ENCODE measurements around the gene FAM210B. TPM values are rescaled to one million over a fixed set of nuclear protein-coding genes. Genes with fewer than 3 reads are reported as not detected.

Gene FAM210B
- total and polyA plus RNA-seq, 9 of the 15 experiments (the other 6 are each of a cell fraction or from before 2014, with no cell fraction given), result 12.1 to 87.3 (median 47.6) TPM

DNA sequence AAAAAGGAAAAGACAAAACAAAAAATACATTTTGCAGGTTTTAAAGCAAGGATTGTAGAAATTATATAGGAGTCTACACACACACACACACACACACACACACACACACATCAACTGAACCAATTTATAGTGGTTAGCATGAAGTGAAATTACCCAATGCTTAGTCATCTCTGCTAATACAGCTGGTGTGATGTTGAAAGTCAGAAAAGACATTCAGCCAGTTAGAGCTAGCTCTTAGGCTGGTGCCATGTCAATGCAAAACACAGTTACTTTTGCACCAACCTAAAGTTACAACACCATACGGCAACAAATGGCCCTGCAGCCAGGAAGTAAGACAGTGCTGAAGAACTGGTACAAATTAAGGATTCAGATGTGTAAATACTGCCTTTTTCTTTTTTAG is 15.2 kb downstream of the FAM210B start (continued):
- TF ChIP-seq, protein P1, sequence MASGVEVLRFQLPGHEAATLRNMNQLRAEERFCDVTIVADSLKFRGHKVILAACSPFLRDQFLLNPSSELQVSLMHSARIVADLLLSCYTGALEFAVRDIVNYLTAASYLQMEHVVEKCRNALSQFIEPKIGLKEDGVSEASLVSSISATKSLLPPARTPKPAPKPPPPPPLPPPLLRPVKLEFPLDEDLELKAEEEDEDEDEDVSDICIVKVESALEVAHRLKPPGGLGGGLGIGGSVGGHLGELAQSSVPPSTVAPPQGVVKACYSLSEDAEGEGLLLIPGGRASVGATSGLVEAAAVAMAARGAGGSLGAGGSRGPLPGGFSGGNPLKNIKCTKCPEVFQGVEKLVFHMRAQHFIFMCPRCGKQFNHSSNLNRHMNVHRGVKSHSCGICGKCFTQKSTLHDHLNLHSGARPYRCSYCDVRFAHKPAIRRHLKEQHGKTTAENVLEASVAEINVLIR (CRISPR knock-in tag; IDR thresholded peaks at IDR 0.05), result no peak
- no peak for TF ChIP-seq ELF4 (CRISPR knock-in tag; IDR thresholded peaks at IDR 0.05)
- no peak for TF ChIP-seq CEBPG (CRISPR knock-in tag; IDR thresholded peaks at IDR 0.05)
- TF ChIP-seq CEBPG (tag; conservative IDR thresholded peaks at IDR 0.05 in 1 of 2, IDR thresholded peaks at IDR 0.05 in 1 of 2), result peak; percentile 45 to 73; a peak in 2 of 4 replicates
- no peak for TF ChIP-seq ZNF121 (CRISPR knock-in tag; conservative IDR thresholded peaks at IDR 0.05)
- TF ChIP-seq ILK (tag; IDR thresholded peaks at IDR 0.05; ENCODE audit: borderline replicate concordance, low read depth), result no peak
- no peak for TF ChIP-seq CBX5 (IDR thresholded peaks at IDR 0.05; ENCODE audit: borderline replicate concordance, low read depth)
- peak; percentile 14; the same call in 1 of the 2 replicates for TF ChIP-seq JUND (IDR thresholded peaks at IDR 0.05; ENCODE audit: borderline replicate concordance, low read depth, low read length)
- TF ChIP-seq JUND (tag; IDR thresholded peaks at IDR 0.05; ENCODE audit: borderline replicate concordance, low read depth, low read length), result 0 out of 3 replicates have a peak, but pooled peaks have one; percentile 15
- no peak for TF ChIP-seq RBM15 (IDR thresholded peaks at IDR 0.05; ENCODE audit: insufficient read depth, low read length)
- TF ChIP-seq SIN3B (IDR thresholded peaks at IDR 0.05; ENCODE audit: low read depth), result no peak
- TF ChIP-seq MYNN (IDR thresholded peaks at IDR 0.05), result no peak
- TF ChIP-seq MYNN (CRISPR knock-in tag; IDR thresholded peaks at IDR 0.05), result no peak
- no peak for TF ChIP-seq FOXA1 (IDR thresholded peaks at IDR 0.05; ENCODE audit: borderline replicate concordance)
- no peak for TF ChIP-seq FOXK1 (CRISPR knock-in tag; IDR thresholded peaks at IDR 0.05; ENCODE audit: borderline replicate concordance)
- TF ChIP-seq, protein P2, sequence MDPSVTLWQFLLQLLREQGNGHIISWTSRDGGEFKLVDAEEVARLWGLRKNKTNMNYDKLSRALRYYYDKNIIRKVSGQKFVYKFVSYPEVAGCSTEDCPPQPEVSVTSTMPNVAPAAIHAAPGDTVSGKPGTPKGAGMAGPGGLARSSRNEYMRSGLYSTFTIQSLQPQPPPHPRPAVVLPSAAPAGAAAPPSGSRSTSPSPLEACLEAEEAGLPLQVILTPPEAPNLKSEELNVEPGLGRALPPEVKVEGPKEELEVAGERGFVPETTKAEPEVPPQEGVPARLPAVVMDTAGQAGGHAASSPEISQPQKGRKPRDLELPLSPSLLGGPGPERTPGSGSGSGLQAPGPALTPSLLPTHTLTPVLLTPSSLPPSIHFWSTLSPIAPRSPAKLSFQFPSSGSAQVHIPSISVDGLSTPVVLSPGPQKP (CRISPR knock-in tag; IDR thresholded peaks at IDR 0.05), result no peak
- peak; percentile 65 for TF ChIP-seq CEBPB (tag; IDR thresholded peaks at IDR 0.05)
- TF ChIP-seq RAD51 (IDR thresholded peaks at IDR 0.05; ENCODE audit: borderline replicate concordance, low read depth), result no peak
- peak; percentile 45; the same call in 1 of the 2 replicates for TF ChIP-seq ZNF316 (IDR thresholded peaks at IDR 0.05)
- no peak for TF ChIP-seq ZNF41 (CRISPR knock-in tag; conservative IDR thresholded peaks at IDR 0.05)
- TF ChIP-seq, protein P3, sequence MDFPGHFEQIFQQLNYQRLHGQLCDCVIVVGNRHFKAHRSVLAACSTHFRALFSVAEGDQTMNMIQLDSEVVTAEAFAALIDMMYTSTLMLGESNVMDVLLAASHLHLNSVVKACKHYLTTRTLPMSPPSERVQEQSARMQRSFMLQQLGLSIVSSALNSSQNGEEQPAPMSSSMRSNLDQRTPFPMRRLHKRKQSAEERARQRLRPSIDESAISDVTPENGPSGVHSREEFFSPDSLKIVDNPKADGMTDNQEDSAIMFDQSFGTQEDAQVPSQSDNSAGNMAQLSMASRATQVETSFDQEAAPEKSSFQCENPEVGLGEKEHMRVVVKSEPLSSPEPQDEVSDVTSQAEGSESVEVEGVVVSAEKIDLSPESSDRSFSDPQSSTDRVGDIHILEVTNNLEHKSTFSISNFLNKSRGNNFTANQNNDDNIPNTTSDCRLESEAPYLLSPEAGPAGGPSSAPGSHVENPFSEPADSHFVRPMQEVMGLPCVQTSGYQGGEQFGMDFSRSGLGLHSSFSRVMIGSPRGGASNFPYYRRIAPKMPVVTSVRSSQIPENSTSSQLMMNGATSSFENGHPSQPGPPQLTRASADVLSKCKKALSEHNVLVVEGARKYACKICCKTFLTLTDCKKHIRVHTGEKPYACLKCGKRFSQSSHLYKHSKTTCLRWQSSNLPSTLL (IDR thresholded peaks at IDR 0.05), result no peak
- no peak for TF ChIP-seq PHF8 (IDR thresholded peaks at IDR 0.05; ENCODE audit: borderline replicate concordance, low read length)
- no peak for TF ChIP-seq GATAD2B (IDR thresholded peaks at IDR 0.05; ENCODE audit: borderline replicate concordance)
- TF ChIP-seq ZNF165 (CRISPR knock-in tag; IDR thresholded peaks at IDR 0.05; ENCODE audit: borderline replicate concordance), result no peak
- no peak for TF ChIP-seq ZNF311 (CRISPR knock-in tag; IDR thresholded peaks at IDR 0.05)
- TF ChIP-seq U2AF1 (optimal IDR thresholded peaks at IDR 0.05; ENCODE audit: low read depth, low read length), result no peak
- no peak for TF ChIP-seq ZNF561 (CRISPR knock-in tag; conservative IDR thresholded peaks at IDR 0.05)
- no peak for TF ChIP-seq ZNF707 (CRISPR knock-in tag; conservative IDR thresholded peaks at IDR 0.05)
- TF ChIP-seq ZNF146 (CRISPR knock-in tag; IDR thresholded peaks at IDR 0.05; ENCODE audit: unreplicated experiment), result no peak
